Non-pigmented ciliary epithelial cell (primary cell): ENCODE results near the gene LRFN3.
"Not testable (repeated sequence)": the region's sequence is repeated elsewhere in the genome, so short reads cannot be mapped to it uniquely, and the experiment has no call there.

Experiments used
- DNase-seq: peaks from one replicate; pipeline ENCODE4 v3.0.0-alpha.2; 2010; ENCODE audit warnings: low read depth

The LRFN3 gene

DNA sequence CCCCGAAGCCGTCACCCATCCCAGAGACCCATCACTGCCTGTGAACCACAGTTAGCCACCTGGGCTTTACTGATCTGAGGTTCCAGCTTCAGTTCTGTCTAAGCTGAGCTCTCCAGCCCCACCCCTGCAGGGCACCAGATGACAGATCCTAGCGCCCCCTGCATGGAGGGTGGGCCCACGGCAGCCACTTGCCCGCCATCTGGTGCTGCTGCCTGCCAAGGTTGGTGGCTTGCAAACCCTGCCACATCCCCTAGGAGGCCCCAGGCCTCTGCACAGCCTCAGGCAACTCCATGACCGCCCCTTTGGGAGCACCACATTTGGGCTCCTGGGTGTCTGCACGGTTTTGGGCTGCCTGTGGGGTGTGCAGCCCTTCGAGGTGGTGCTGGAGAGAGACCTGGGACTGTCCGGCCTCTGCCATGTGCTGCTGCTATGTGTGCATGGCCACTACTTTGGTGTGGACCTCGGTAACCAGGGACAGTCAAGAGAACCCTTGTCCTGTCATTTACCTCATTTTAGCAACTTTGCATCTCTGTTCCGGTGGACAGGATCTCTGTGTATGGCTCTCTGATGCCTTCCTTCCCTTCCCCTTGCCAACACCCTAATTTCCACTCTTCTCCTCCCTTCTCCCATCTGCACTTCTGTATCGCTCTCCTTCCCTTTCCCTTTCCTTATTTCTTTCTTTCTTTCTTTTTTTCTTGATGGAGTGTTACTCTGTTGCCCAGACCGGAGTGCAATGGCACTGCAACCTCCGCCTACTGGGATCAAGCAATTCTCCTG, 41.5 kb downstream of the LRFN3 start:
- DNase-seq: no peak

DNA sequence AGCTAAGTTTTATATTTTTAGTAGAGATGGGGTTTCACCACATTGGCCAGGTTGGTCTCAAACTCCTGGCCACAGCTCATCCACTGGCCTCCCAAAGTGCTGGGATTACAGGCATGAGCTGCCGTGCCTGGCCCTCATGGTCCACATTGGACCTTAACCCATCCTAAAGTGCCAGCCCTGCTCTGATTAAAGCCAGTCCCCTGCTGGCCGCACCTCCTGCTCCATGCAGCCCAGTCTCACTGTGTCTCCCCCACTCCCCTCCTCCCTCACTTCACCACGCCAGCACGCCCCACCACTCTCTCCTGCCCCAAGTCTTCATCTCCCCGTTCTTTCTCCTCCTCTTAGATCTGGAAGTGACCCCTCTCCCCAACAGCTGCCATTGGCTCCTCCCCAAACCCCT, 42.1 kb downstream of the LRFN3 start:
- no peak for DNase-seq

DNA sequence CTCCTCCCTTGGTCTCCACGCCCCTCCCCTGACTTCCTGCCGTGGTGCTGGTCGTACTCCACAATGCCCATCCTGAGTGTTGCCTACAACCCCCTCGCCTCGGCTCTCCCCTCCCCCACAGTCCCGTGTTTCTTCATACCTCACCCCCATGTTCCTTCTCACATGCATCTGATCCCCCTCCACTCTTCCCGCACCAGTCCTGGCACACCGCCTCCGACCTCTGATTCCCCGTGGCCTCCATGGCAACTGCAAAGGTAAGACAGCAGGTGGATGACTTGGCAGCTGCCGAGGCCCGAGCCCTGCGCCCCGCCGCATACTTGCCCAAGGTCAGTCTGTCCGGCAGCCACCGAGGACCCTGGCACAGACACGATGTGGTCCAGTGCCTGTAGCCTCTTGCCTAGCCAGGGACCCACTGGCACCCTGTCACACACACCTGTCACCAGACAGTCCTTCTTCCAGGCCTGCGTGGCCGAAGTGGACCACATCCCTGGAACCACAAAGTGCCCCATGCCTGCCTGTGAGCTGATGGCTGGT, 42.7 kb downstream of the LRFN3 start:
- DNase-seq: no peak

DNA sequence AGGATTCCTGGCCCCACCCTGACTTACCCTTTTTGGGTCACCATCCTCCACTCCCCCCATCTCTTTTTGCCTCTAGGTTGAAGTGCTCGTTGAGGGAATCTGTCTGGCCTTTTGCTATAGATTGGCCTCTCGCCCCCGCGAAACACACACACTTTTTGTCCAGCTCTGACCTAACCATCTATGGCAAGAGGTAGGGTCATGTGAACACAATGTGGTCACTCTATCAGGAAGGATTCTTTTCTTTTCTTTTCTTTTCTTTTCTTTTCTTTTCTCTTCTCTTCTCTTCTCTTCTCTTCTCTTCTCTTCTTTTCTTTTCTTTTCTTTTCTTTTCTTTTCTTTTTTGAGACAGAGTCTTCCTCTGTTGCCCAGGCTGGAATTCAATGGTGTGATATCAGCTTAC, 44.8 kb downstream of the LRFN3 start:
- DNase-seq: not testable (repeated sequence)

DNA sequence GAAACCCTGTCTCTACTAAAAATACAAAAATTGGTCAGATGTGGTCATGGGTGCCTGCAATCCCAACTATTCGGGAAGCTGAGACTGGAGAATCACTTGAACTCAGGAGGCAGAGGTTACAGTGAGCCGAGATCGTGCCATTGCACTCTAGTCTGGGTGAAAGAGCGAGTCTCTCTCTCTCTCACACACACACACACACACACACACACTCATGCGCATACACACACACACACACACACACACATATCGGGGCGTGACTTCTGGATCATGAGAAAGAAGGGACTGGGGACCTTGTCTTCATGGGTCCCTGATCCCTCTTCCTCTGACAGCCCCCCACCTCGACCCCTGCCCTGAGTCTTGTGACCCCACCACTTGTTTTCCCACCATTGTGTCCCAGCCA, 47.0 kb downstream of the LRFN3 start:
- no peak for DNase-seq

DNA sequence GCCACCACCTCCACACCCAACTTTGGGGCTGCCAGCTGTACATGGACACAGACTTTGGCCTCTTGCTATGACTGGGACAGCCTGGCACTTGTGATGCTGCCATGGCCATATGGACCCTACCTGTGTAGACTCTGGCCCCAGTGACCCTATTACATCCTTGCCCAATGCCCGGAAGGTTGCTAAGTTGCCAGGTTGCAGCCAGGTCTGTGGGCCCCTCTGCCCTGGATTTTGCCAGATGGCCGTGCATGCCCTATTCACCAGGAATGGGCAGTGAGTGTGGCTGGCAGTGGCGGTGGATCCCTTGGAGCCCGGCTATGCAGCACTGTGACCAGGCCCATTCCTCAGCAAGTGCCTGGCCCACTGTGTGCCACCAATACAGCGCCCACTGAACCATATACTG, 49.9 kb downstream of the LRFN3 start:
- DNase-seq: no peak

DNA sequence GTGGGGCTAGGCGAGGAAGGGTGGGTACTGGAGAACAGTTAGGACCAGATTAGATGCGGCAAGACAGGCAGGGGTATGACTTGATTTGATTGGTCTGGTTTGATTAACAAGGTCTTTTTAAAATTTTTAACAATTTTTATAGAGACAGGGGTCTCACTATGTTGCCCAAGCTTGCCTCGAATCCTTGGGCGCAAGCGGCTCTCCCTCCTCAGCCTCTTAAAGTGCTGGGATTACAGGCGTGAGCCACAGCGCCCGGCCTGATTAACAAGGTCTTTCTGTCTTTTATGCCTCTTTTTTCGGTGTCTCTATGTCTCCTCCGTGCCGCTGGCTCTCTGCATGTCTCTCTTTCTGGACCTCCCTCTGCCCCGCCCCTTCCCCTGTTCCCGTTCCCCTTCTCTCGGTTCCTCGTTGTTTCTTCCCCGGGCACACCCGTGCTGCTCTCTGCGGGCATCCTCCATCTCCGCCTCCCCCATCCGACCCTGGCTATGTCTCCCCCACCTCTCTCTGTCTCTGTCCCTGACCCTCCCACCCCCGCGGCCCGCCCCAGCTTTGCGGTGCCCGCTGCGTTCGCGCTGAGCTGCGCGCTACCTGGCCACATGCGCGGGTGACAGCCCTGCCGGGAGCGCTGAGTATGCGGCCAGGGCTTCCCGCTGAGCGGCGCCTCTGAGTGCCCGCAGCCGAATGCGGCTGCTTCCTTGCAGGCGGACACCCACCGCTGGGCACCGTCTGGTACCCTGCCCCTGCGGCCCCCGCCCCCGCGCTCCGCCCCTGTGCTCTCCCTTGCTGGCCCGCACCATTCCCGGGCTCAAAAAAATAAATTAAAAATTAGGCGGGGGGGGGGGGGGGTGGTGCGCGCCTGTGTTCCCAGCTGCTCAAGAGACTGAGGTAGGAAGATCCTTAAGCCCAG, 50.7 kb downstream of the LRFN3 start:
- DNase-seq: no peak

DNA sequence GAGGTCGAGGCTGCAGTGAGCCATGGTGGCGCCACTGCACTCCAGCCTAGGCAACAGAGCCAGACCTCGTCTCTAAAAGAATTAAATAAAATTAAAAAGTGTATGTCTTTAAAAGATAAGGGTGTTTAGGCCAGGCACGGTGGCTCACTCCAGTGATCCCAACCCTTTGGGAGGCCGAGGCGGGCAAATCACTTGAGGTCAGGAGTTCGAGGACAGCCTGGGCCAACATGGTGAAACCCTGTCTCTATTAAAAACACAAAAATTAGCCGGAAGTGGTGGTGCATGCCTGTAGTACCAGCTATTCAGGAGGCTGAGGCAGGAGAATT, 51.4 kb downstream of the LRFN3 start:
- no peak for DNase-seq

DNA sequence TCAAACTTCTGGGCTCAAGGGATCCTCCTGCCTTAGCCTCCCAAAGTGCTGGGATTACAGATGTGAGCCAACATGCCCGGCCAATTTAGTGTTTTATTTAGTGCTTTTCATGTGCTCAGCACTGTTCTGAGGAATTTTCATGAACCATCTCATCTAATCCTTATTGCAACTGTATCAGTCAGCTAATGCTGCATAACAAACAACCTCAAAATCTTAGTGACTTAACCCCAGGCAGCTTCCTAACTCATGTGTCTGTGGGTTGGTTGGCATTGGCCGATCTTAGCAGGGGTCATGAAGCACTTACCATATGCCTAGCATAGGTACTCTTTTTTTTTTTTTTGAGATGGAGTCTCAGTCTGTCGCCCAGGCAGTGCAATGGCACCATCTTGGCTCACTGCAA, 52.6 kb downstream of the LRFN3 start:
- no peak for DNase-seq

DNA sequence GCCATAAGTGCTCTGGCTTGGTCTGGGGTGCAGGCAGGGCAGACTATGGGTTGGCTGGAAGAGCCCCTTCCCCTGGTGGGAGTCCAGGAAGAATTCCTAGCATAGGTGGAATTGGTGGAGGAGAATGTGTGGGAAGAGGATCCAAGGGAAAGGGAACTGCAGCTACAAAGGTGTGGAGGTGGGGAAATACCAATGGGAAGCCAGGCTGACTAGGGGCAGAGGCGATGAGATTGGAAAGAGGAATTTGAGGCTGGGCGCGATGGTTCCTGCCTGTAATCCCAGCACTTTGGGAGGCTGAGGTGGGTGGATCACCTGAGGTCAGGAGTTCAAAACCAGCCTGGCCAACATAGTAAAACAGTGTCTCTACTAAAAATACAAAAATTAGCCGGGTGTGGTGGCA, 54.0 kb downstream of the LRFN3 start:
- no peak for DNase-seq

DNA sequence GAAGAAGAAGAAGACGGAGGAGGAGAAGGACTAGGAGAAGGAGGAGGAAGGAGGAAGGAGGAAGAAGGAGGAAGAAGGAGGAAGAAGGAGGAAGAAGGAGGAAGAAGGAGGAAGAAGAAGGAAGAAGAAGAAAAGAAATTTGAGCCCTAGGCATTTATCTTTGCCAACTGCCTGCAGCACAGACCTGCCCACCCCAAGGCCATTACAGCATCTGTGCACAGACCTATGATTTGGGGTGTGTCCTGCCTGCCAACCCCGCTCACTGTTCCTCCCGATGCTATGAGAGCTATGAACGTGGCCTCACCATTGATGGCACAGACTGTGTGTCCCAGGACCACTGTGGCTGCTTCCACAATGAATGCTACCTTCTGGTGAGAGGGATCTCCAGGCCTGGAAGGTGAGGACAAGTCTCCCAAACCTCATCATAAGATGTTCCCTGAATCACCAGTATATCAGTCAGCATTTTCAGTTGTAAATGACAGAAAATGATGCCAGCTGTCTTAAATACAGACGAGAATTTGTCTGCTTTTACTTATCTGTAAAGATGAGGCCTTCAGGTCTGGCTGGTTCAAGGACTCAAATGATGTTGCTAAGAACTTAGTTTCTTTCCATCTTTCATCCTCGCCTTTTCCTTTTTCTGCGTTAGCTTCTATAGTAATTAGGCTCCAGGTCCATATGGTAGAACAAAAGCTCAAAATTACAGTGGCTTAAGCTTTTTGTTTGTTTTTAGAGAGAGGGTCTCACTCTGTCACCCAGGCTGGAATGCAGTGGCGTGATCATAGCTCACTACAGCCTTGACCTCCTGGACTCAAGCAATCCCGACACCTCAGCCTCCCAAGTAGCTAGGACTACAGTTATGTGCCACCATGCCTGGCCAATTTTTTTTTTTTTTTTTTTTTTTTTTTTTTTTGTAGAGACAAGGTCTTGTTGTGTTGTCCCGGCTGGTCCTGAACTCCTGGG, 54.9 kb downstream of the LRFN3 start:
- no peak for DNase-seq

DNA sequence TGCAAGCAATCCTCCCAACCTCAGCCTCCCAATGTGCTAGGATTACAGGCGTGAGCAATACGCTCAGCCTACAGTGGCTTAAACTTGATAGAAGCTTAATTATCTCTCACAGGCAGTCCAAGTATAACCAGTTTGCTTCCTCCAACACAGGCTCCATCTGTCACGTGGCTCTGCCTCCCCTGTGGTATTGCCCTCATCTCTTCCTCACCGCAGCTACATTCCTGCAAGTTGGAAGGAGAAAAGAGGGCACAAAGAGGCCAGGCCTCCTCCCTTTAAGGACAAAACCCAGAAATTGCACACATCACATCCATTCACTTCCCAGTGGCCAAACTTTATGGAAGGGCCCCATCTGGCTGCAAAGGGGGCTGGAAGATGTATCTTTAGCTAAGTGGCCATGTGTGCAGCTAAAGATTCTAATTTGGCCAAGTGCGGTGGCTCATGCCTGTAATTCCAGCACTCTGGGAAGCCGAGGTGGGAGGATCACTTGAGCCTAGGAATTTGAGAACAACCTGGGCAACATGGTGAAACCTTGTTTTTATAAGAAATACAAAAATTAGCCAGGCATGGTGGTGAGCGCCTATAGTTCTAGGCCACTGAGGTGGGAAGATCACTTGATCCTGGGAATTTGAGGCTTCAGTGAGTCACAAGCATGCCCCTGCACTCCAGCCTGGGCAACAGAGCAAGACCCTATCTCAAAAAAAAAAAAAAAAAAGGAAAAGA, 55.7 kb downstream of the LRFN3 start:
- no peak for DNase-seq

DNA sequence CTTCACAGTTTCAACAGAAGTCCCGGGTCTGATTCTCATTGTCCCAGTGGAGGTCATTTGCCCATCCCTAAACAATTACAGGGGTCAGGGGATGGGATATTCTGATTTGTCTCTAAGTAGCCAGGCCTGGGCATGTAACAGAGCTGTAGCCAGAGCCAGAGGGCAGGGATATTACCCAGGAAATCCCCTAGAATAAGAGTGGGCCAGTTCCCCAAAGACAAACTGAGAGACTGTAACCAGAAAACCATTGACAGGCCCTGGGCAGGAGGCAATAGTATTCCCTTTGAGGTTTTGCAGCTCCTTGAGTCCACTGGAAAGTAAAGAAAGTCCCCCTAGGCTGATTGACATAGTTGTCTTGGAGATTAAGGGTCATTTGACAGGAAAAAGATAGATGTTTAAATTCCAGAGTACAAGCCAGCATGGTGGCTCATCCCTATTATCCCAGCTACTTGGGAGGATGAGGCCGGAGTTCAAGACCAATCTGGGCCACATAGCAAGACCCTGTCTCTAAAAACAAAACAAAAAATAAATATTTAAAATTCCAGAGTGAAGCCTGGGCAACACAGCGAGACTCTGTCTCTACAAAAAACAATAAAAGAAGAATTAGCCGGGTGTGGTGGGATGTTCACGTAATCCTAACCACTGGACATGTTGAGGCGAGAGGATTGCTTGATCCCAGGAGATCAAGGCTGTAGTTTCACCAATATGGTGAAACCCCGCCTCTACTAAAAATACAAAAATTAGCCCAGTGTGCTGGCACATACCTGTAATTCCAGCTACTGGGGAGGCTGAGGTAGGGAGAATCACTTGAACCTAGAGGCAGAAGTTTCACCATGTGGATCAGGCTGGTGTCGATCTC, 57.0 kb downstream of the LRFN3 start:
- no peak for DNase-seq

DNA sequence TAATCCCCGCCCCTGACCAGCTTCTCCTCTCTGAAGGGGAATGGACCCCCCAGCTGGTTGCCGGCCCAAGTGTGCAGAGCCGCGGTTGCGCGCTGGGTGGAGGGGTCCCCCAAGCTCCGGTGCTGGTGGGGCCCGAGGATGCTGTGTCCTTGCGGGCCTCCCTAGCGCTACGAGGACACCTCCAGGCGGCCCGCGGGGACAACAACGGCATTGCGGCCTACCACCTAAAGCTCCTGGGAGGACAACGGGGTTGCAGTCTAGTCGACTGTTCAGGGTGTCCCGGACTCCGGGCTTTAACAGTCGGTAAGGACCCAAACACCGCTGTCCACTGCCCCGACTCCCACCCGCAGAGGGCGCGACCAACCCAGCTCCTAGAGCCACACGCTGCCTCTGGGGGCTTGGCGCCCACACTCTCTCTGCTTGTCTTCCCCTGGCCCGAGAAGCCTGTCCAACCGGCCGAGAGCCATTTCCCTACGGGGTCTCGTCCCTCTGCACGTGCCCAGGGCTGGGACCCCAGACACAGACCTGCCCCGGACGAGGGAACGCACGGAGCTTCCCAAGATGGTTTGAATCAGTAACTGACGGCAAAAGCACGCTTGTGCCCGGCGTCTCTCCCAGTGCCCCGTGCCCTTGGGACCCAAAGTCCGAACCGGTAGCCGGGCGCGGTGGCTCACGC, 57.9 kb downstream of the LRFN3 start:
- no peak for DNase-seq
